NCI-H2227 (cell line): Measurements from ENCODE around the gene HS6ST1.

Experiments used
- DNase-seq: peaks from one replicate; lab custom pipeline; 2025; ENCODE audit not compliant: unreplicated experiment; lab: John Stamatoyannopoulos, UW

Gene HS6ST1

GRCh38 chr2:128284037-128284441, 34.6 kb downstream of the HS6ST1 start:
- DNase-seq, result no peak

GRCh38 chr2:128282976-128283810, 35.5 kb downstream of the HS6ST1 start:
- no peak for DNase-seq

DNA sequence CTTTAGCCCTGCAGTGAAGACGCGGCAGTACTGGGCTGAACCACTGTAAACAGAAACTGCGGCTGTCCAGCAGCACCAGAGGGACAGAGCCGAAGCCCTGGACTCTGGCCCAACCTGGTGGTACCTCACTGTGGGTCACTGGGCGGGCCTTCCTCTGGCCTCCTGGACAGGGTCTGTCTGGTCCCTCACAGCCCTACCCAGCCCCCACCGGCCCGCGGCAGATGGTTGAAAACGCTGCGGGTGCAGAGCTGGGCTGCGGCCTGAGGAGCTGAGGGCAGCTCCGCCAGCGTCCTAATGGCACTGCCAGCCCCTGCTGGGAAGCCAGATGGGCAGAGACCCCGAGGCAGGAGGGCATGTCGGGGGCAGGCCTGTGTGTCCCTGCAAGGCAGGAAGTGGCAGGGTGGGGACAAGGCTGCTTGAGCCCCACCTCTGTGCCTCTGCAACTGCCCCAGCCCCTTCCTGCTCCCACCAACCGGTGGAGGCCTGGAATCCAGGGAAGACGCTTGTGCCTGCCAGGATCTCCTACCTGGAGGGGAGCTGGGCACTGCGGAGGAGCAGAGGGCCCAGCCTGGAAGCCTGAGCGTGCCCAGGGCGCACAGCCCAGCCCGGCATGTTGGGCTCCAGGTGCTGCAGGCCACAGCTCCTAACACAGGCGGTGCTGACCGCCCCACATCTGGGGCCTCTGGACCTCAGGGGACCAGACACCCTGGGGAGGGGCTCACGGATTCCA, 36.3 kb downstream of the HS6ST1 start:
- DNase-seq, result peak; percentile 36

DNA sequence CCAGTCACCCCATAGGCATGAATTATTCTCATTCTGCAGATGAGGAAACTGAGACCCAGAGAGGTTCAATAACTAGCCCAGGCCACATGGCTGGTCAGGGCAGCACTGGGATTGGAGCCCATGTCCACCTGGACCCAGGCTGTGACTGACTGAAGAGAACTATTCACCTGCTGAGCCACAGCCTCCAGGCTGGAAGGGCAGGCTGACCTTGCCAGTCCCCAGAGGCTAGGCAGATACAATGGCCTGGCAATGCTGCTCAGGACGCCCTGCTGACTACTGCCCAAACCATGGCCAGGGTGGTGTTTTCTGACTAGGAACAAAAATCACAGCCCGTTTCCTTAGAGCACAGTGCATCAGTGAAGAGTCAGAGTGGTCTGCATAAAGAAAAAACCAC, 36.8 kb downstream of the HS6ST1 start:
- no peak for DNase-seq

DNA sequence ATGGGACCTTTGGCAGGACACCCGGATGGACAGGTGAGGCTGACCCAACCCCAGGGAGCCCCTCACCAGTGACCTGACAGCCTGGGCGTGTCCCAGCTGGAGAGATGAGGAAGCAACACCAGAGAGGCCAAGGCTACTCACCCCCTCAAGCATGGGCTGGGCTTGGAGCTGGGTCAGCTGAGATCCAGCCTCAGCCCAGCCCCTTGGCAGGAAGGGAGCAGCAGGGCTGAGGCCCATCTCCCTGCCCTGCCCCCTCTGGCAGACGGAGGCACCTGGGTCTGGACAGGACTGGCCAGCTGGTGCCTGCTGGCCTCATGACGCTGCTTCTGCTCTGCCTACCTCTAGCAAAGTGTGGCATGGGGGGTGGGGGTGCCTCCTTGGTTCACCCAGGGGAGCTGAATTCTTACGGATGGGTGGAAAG, 37.8 kb downstream of the HS6ST1 start:
- no peak for DNase-seq

DNA sequence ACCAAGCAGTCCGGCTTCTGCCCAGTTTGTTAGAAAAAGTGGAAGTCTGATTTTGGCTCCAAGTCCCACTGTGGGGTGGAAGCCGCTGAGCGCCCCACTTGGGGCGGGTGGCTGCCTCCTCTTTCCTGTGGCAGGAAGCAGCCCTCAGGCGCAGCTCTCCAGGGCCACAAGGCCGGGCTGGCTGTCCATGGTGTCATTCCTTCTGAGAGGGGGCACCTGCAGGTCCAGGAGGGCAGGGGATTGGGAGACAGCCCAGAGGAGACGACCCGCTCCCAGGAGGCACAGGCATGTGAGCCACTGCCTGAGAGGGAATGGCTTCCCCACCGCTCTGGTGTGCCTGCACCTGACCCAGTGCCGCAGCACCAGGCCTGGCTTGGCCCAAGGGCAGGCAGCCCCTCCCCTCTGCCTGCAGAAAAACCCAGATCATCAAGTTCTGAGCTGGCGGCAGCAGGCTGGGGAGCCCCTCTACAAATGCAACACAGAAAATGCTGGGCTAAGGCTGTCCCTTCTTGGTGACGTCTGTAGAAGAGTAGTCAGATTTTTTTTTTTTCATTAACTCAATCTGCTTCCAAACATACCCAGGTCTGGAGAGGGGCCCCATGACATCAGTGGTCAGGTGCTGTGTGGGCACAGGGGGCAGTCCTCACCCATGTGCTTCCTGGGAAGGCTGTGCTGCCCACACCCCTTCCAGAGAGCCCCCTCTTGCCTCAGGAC, 38.4 kb downstream of the HS6ST1 start:
- no peak for DNase-seq

DNA sequence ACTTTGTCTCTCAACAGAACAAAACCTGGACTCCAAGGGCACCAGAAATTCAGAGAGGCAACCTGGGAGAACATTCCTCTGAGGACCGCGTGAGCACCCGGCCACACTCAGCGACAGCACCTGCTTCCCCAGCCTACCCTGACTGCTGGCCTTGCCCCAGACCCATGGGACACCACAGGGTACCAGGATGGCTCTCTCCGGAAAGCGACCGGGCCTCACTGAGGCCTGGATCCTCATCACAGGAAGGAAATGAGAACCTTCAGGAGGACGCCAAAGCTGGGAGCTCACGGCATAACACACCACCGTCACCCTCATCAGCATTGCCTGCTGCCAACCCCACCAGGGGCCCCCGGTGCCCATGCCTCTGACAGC, 38.9 kb downstream of the HS6ST1 start:
- DNase-seq, result no peak

GRCh38 chr2:128279009-128279408, 39.7 kb downstream of the HS6ST1 start:
- no peak for DNase-seq

- DNase-seq, result no peak
These were observed 40.5 kb downstream of the HS6ST1 start for GRCh38 chr2:128277961-128278681.

- no peak for DNase-seq
These were observed 41.6 kb downstream of the HS6ST1 start for GRCh38 chr2:128276878-128277675.

GRCh38 chr2:128275498-128276045, 43.1 kb downstream of the HS6ST1 start:
- DNase-seq, result no peak

DNA sequence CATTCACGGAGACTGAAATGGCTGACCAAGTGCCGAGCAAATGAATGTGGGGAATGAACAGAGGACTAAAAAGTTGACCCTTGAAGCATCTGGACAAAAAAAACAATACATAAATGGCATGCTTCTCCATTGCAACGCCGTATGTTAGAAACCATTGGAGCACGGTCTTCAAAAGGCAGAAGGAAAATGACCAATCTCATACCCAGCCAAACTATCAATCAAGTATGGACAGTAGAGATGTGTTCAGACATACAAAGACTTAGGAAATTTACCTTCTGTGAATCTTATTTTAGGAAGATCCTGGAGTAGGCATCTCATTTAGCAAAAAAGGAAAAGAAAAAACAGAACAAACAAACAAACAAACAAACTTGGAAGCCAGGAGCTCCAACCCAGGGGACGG, 44.5 kb downstream of the HS6ST1 start:
- no peak for DNase-seq

DNA sequence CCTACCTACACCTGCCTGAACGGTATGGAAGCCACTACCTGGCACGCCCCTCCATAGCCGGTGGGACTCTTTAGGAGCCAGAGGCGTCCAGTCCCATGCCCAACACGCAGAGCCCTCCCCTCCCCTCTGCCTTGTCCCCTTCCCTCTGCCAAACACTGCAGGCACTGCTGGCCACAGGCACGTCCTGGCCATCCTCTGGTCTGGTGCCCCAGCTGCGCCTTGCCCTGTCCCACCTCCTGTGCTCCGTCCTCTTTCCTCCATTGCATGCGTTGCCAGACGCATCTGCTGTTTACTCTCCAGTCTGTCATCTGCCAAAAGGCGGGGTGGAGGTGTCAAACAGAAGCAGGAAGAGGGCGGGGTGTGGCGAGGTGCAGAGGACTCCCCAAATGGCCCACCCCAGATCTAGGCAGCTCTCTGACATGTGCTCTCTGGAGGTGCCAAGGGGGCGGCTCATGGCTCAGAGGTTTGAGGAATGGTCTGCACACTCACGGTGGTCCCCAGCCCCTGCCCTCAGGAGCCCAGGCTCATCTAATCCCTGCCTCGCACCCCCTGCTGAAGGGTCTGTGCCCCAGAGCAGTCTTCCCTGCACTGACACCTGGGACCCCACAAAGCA, 45.1 kb downstream of the HS6ST1 start:
- no peak for DNase-seq

DNA sequence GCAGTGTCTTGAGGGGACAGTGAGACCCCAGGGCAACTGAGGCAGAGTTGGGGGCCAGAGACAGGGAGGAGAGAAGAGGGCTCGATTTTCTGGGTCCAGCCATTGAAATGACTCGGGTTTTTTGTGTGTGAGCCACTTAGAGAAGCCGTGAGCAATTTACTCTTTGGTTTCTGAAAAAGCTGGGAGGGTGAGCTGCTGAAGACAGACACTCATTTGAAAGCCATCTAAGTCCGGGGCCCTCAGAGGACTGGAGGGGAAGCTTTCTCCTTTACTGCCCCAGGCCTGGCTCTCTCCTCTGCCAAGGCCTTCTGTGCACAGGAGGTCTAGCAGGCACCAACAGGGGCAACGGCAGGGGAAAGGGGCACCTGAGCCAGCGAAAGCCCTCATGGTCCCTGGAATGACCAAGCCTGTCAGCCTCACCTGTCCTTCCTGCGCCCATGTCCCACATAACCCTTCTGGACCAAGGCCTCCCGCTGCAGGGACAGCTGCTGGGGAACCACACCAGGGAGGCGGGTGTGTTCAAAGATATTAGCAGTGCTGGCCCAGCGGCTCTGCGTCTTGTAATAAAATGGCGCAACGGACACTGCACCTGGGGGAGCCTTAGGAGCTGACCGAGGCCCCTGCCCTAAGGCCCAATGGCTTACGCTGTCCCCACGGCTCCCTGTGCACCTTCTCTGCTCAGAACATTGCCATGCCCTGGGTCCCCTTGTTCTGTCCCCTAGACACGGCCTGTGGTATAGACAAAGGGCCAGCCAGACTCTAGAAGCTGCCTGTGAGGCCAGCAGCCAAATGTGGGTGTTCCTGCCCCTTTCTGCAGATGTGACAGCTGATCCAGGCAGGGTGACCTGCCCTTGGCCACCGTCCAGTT, 45.8 kb downstream of the HS6ST1 start:
- DNase-seq, result no peak

- DNase-seq, result no peak
These were observed 46.6 kb downstream of the HS6ST1 start for GRCh38 chr2:128271911-128272600.

DNA sequence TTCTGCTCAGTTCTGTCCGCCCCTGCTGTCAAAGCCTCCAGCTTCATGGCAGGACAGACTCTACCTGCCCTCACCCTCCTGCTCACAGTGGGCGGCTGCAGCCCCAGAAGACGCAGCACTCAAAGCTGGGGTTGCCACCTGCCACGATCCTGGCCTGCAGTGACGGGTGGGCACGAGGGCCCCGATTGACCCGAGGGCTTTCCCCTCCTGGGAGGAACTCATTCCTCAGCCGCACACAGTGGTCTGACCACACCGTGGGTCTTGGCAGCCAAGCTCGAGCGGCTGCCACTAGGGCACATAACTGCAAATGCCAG, 47.1 kb downstream of the HS6ST1 start:
- no peak for DNase-seq

DNA sequence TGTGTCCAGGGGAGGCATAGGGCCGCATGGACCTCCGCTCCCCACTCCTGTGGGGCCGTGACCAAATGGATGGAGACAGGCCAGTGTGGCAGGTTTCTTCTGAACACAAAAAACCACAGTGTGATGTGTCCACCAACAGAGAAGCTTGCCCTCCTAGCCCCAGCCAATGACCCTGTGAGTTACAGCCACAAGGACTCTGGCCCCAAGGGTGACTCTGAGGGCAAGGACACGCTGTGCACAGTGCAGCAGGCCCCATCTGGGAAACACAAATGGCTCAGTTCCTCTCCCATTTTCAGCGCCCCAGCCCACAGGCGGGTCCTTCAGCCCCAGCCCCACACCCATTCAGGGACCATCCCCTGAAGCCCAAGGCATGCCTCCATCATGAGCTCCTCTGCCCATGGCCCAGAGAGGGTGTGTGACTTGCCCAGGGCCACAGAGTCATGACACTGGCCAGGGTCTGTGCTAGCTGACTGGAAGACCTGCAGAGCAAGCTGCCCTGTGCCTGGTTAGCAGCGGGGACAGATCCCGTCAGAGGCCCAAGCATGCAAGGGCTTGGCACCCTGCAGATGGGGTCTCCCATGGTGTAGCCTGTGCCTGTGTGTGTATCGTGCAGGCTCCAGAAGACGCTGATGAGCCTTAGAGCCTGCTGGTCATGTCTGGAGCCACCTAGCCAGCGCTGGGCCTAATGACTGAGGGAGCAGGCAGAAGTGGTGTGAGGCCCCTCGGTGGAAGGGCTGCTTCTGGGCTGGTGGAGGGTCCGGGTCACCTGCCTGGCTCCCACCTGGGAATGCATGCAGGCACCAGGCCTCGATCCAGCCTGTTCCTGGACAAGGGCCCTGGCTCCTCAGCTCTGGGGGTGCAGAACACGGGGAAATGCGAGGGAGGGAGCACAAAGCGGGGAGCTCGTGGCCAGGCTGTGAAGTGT, 47.7 kb downstream of the HS6ST1 start:
- no peak for DNase-seq
